GM23338 (cell line): ENCODE measurements around the gene FAM204A. TPM values are rescaled to one million over a fixed set of nuclear protein-coding genes. Genes with fewer than 3 reads are reported as not detected.
A peak's percentile ranks its signal among the peaks of the same experiment; 100 is the strongest.

Experiments used
- ATAC-seq: fragments of 200-7000 bp; cut with Tn5 transposase; 3 replicates; pipeline ENCODE4 v1.9.1; 2020
- DNase-seq: peaks from one replicate; pipeline ENCODE4 v3.0.0-alpha.2; 2015; ENCODE audit warnings: low spot score
- H2AFZ ChIP-seq: fragments of 200-600 bp; sonication (generic); 2 replicates; pipeline ENCODE4 v1.8.0; 2016; ENCODE audit warnings: antibody characterized with exemption, mild to moderate bottlenecking, moderate library complexity
- H3F3A ChIP-seq: fragments of 200-600 bp; sonication (generic); replicated peaks from 2 replicates; pipeline ENCODE4 v1.8.0; 2017; ENCODE audit warnings: antibody characterized with exemption, mixed run types, low read depth
- H3K27ac ChIP-seq: fragments of 200-600 bp; sonication (generic); 2 replicates; pipeline ENCODE4 v1.6.1; 2016; ENCODE audit warnings: low read depth
- H3K27me3 ChIP-seq: fragments of 200-600 bp; sonication (generic); 2 replicates; pipeline ENCODE4 v1.8.0; 2016; ENCODE audit warnings: mild to moderate bottlenecking, mixed run types, moderate library complexity; ENCODE audit not compliant: insufficient read depth
- H3K36me3 ChIP-seq: fragments of 200-600 bp; sonication (generic); 2 replicates; pipeline ENCODE4 v1.8.0; 2016; ENCODE audit warnings: mild to moderate bottlenecking; ENCODE audit not compliant: insufficient read depth
- H3K4me1 ChIP-seq: fragments of 200-600 bp; sonication (generic); 2 replicates; pipeline ENCODE4 v1.8.0; 2016; ENCODE audit warnings: mild to moderate bottlenecking, moderate library complexity; ENCODE audit not compliant: insufficient read depth
- H3K4me2 ChIP-seq: fragments of 200-600 bp; sonication (generic); 2 replicates; pipeline ENCODE4 v1.7.1; 2017; ENCODE audit warnings: mixed run types
- H3K4me3 ChIP-seq: fragments of 200-600 bp; sonication (generic); 2 replicates; pipeline ENCODE4 v1.6.1; 2016; ENCODE audit warnings: mixed run types
- H3K79me2 ChIP-seq: fragments of 200-600 bp; sonication (generic); replicated peaks from 2 replicates; pipeline ENCODE4 v1.8.0; 2017; ENCODE audit warnings: mild to moderate bottlenecking; ENCODE audit not compliant: insufficient read depth
- H3K9me2 ChIP-seq: fragments of 200-600 bp; sonication (generic); 2 replicates; pipeline ENCODE4 v1.8.0; 2017; ENCODE audit not compliant: insufficient read depth
- H4K20me1 ChIP-seq: fragments of 200-600 bp; sonication (generic); replicated peaks from 2 replicates; pipeline ENCODE4 v1.8.0; 2017; ENCODE audit warnings: mild to moderate bottlenecking; ENCODE audit not compliant: insufficient read depth
- H3K27ac Mint-ChIP-seq: 2 replicates; pipeline ENCODE4 v1.8.0; 2020; ENCODE audit warnings: inconsistent platforms, mild to moderate bottlenecking, moderate library complexity, mixed read lengths
- H3K27me3 Mint-ChIP-seq: 3 replicates; pipeline ENCODE4 v1.8.0; 2022; ENCODE audit warnings: low read depth, mild to moderate bottlenecking, moderate library complexity, mixed read lengths, inconsistent platforms; ENCODE audit not compliant: insufficient read depth, poor library complexity
- H3K36me3 Mint-ChIP-seq: 3 replicates; pipeline ENCODE4 v1.8.0; 2021; ENCODE audit warnings: low read depth, mild to moderate bottlenecking, inconsistent platforms, moderate library complexity, mixed read lengths
- H3K4me1 Mint-ChIP-seq: 3 replicates; pipeline ENCODE4 v1.8.0; 2020; ENCODE audit warnings: mild to moderate bottlenecking, inconsistent platforms, mixed read lengths
- H3K4me3 Mint-ChIP-seq: 3 replicates; pipeline ENCODE4 v1.8.0; 2021; ENCODE audit warnings: moderate library complexity, mild to moderate bottlenecking, inconsistent platforms, mixed read lengths
- H3K9me3 Mint-ChIP-seq: 3 replicates; pipeline ENCODE4 v1.8.0; 2020; ENCODE audit warnings: moderate library complexity, mild to moderate bottlenecking, inconsistent platforms, mixed read lengths
- CREB1 ChIP-seq: fragments of 250-450 bp; sonication (Bioruptor Pico); IDR thresholded peaks from 2 replicates; pipeline ENCODE4 v1.5.0; 2020; ENCODE audit warnings: low read depth, mild to moderate bottlenecking, moderate library complexity
- CTCF ChIP-seq, 2 experiments: fragments of 200-600 bp in 1 of 2; sonication (generic) in 1 of 2; conservative IDR thresholded peaks; 2 replicates each; pipeline versions ENCODE4 v1.5.1 to v1.6.1; 2016 to 2017; ENCODE audit warnings: antibody characterized with exemption in 2 of 2, low read depth in 2 of 2, mild to moderate bottlenecking in 2 of 2, moderate library complexity in 1 of 2
- ETS1 ChIP-seq: IDR thresholded peaks from 2 replicates; pipeline ENCODE4 v1.6.1; 2016; ENCODE audit warnings: antibody characterized with exemption
- EZH2phosphoT487 ChIP-seq: fragments of 200-600 bp; sonication (generic); IDR thresholded peaks from one replicate; pipeline ENCODE4 v1.8.1; 2018; ENCODE audit warnings: antibody characterized with exemption; ENCODE audit not compliant: unreplicated experiment
- JUNB ChIP-seq: IDR thresholded peaks from one replicate; pipeline ENCODE4 v1.6.1; 2016; ENCODE audit warnings: antibody characterized with exemption; ENCODE audit not compliant: unreplicated experiment
- REST ChIP-seq: IDR thresholded peaks from one replicate; pipeline ENCODE4 v1.6.1; 2018; ENCODE audit warnings: antibody characterized with exemption; ENCODE audit not compliant: unreplicated experiment
- STAT1 ChIP-seq: IDR thresholded peaks from one replicate; pipeline ENCODE4 v1.6.1; 2016; ENCODE audit warnings: antibody characterized with exemption; ENCODE audit not compliant: unreplicated experiment
- ZNF114 ChIP-seq: fragments of 250-450 bp; sonication (Bioruptor Pico); IDR thresholded peaks from 2 replicates; pipeline ENCODE4 v1.5.0; 2020; ENCODE audit warnings: mild to moderate bottlenecking, moderate library complexity
- ZNF331 ChIP-seq: fragments of 250-450 bp; sonication (Bioruptor Pico); IDR thresholded peaks from 2 replicates; pipeline ENCODE4 v1.5.0; 2020; ENCODE audit warnings: low read depth, mild to moderate bottlenecking, moderate library complexity
- polyA plus RNA-seq: library from polyadenylated mRNA; unstranded; fragments of >200 nt; fragmentation: Nextera tagmentation; extraction: Ambion mirVana; gene quantifications from 2 replicates; pipeline ENCODE4 v1.2.1, GENCODE V29; 2016
- total RNA-seq: library from RNA; depleted of rRNA; stranded (reverse); fragments of >200 nt; shearing (Covaris generic); gene quantifications from 2 replicates; pipeline ENCODE4 v1.2.3, GENCODE V29; 2014

Gene FAM204A
- total and polyA plus RNA-seq, 2 experiments from 2014 or later, result 31.6 to 72.0 TPM

GRCh38 chr10:118272149-118272721, 69.9 kb downstream of the FAM204A start (continued):
- TF ChIP-seq CTCF (conservative IDR thresholded peaks at IDR 0.05; ENCODE audit: low read depth in 2 of 2) (no peak), ZNF331 (CRISPR knock-in tag) (no peak), EZH2phosphoT487 (no peak), ZNF114 (CRISPR knock-in tag) (no peak), ETS1 (no peak), JUNB (no peak), CREB1 (CRISPR knock-in tag) (no peak), REST (no peak), STAT1 (no peak)

- H3K36me3 ChIP-seq, result no peaks in the 10 kb centered on the region
- TF ChIP-seq REST (no peak), CTCF (conservative IDR thresholded peaks at IDR 0.05; ENCODE audit: low read depth in 2 of 2) (no peak)
- H3F3A ChIP-seq, result no peaks in the 10 kb centered on the region
- peaks cover 49% of the 10 kb centered on the region for H3K27me3 ChIP-seq
- peak overlapping the region; percentile 48 for H3K4me3 ChIP-seq
- H3K79me2 ChIP-seq, result no peaks in the 10 kb centered on the region
- 0 out of 2 replicates have a peak, but pooled peaks cover 3% of the 10 kb centered on the region for H4K20me1 ChIP-seq
- no peak for DNase-seq
- no peaks in the 10 kb centered on the region for H3K9me3 Mint-ChIP-seq
- H3K4me3 Mint-ChIP-seq, result peak overlapping the region; percentile 61
- H3K27ac Mint-ChIP-seq, result no peak overlapping the region
- ATAC-seq, result peak; percentile 59
- peaks cover 19% of the 10 kb centered on the region for H3K4me1 ChIP-seq
- peaks cover 17% of the 10 kb centered on the region; the same call in 2 of the 3 replicates for H3K4me1 Mint-ChIP-seq
- H3K4me2 ChIP-seq, result peak overlapping the region; percentile 75
- peak overlapping the region; percentile 84 for H2AFZ ChIP-seq
- H3K27me3 Mint-ChIP-seq, result peaks cover 27% of the 10 kb centered on the region
- H3K27ac ChIP-seq, result no peak overlapping the region
- H3K9me2 ChIP-seq, result no peaks in the 10 kb centered on the region
- no peaks in the 10 kb centered on the region for H3K36me3 Mint-ChIP-seq
These were observed 70.5 kb downstream of the FAM204A start for GRCh38 chr10:118271671-118272070.
